ENCODE data around the gene SLC34A3.

Gene SLC34A3

DNA sequence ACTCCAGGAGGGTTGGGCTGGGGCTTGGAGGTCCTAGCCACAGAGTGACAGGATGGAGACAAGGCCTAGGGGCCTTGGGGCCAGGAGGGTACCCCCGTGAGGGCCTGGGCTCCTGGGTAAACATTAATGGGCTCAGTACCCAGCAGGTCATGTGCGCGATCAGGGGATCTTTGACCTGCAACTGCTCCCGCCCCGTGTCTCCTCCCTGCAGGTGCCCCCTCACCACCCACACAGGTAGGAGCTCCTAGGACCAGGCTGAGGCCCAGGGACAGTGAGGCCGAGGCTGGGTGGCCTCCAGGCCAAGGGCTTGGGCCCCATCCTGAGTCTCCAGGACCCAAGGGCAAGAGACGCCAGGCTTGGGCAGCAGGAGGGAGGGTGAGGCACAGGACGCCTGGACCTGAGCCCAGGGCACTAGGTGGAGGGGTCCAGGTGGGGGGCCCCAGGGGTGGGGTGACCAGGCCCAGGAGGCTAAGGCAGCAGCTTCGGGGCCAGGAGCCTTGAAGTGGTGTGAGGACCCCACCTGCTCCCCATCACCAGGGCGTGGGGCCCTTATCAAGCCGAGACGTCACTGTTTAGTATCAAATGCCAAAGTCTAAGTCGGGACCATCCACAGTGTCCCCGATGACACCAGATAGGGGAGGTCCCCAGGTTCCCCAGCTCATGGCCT is at the start of gene SLC34A3:
TSS of gene SLC34A3 (plus strand) at position 197 of the 667 bp plus-strand sequence. CDS start 802 bp downstream, outside the sequence.
- DNase-seq, result no peak

DNA sequence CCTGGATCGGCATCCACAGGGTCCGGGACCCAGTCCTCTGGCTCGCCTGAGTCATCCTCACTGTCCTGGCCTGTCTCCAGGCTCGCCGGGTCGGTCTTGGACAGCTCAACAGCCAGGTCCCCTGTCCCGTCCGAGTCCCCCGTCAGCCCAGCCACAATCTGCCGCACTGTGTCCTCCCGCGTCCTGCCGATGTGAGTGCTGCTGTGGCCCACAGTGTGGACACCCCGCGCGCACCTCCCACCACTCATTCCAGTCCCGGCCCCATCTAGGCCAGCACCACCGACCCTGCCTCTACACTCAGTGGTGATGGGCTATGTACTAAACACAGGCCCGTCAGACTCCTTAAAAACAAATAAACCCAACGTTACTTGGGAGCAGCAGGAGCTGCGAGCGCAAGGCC is 49.0 kb upstream of the SLC34A3 start:
- no peak for DNase-seq

DNA sequence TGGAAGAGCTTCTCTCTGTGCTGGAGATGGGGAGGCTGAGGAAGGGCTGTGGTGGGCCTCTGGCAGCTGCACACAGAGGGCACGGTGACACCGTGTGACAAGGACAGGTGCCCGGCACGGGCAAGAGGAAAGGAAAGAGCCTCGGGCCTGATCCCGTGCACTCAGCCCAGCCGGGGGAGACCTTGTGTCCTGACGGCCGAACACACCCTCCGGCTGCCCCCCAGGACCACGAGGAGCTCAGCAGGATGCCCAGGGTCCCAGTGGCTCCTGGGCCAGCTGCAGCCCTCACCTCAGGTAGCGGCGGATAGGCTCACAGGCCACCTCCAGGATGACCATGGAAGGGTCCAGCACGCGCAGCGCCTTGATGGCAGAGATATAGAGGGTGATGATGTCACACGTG is 47.9 kb upstream of the SLC34A3 start:
- no peak for DNase-seq

GRCh38 chr9:137183980-137184595 is 46.6 kb upstream of the SLC34A3 start:
- DNase-seq, result no peak

DNA sequence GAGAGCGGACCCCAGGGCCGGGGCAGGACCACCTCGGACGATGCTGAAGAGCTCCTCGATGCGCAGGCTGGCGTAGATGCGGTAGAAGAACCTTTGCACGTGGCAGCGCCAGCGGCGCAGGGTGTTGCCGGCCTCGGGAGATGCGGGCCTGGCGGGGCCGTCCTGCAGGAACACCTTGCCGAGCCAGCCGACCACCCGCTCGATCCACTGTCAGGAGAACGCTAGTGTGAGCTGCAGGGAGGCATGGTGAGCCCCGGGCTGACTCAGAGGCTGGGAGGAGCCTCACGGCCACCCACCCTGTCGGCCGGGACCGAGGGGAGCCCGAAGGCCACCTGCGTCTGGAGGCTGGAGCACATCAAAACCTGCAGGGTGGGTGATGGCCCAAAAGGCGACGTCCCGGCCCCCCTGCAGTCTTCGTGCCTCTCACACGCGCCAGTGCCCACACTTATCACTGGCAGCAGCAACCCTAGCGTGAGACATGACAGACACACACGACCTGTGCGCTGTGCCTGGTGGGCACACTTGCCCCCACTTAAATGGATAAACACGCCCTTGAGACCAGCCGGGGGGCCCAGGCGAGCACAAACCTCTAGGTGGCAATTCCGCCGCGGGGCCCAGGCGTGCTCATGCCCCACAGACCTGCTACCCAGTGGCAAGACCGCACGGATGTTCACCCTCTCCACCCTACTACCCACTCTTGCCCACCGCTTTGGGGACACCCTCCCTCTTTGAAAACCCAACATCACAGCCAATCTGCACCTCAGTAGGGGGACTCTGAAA is 45.6 kb upstream of the SLC34A3 start:
- no peak for DNase-seq

- DNase-seq, result no peak
Measured at GRCh38 chr9:137185921-137186320, 44.8 kb upstream of the SLC34A3 start.

DNA sequence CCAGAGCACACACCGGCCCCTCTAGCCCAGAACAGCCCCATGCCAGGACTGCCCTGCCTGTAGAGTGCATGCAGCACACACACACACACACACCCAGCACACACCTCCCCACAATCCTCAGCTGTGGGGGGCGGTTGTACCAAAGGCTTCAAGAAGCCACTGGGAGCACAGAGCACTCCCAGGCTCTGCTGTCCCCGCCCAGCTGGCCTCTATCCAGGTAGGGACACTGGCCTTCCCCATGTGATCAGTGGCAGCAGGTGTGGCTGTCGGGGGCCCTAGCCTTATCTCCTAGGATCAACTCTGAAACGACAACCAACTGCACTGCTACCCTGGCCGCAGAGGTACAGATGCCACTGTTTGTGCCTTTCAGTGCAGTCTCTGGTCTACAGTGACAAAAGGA is 44.3 kb upstream of the SLC34A3 start:
- DNase-seq, result no peak

- DNase-seq, result no peak
Measured at GRCh38 chr9:137187386-137187785, 43.3 kb upstream of the SLC34A3 start.

- DNase-seq, result no peak
Measured at GRCh38 chr9:137188086-137188489, 42.6 kb upstream of the SLC34A3 start.

GRCh38 chr9:137188490-137189296 is 42.0 kb upstream of the SLC34A3 start, which contains the start of the genes ANAPC2 and SSNA1:
ANAPC2 (minus strand) TSS chr9:137188560; CDS start chr9:137188532, 28 bp downstream.
SSNA1 (plus strand) TSS chr9:137188676; CDS start chr9:137188727, 51 bp downstream.
- peak; percentile 36 for DNase-seq

DNA sequence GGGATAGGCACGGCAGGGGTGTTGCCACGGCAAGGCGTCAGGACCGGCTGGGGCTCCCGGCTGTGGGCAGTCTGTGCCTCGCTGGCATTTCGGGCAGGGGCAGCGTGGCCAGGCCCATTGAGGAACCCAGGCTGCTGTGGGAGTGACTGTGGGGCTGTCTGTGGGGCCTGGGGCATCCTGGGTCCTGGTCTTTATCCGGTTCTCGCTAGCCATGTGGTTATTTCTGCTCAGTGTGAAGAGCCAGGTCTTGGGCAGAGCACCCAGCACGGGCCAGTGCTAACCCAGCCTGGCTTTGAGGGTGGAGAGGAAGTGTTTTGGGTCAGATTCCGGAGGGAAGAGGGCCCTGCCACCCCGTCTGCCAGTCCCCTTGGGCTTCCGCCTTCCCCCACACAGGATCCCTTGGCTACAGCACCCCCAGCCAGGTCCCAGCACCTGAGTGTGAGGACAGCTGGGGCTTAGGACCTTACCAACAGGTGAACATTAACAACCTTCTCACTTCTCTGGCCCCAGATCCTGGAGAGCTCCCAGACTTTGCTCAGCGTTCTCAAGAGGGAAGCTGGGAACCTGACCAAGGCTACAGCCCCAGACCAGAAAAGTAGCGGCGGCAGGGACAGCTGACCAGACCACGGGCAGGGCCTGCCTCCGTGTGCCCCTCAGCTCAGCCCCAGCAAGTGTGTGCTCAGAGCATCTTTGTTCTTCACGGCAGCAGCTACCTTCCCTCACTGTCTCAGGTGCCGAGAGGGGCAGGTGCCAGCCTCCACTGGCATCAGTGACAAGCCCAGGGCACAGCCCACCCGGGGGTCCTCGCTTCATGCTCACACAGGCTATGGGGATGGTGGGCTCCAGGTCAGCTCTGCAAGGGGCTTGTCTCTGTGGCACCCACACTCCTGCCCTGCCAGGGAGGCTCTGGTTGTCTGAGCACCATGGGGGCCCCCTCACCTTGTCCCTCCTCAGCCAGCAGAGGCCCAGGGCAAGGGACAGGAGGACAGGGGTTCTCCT is 41.1 kb upstream of the SLC34A3 start:
- DNase-seq, result no peak

DNA sequence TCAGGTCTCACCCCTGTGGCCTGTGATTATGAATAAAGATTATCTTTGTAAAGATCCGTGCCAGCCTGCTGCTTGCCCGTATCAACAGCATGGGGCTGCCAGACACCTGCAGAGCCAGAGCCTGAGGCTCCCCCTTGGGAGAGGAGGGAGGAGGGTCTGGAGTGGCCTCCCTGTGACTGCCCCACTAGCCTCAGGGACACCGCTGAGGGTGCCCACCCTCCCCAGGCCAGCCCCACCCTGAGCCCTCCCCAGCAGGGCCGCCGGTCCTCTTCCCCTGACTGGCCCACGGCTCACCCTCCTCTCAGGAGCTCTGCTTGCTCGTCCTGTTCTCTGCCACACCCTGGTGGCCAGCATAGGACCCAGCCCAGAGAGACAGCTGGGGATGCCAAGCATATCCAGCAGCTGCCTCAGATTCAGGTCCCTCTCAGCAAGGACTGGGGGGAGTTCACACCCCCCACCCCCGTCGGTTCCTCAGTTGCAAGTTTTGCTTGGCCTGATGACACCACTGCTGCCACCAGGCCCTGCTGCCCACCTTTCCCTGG is 40.3 kb upstream of the SLC34A3 start:
- DNase-seq, result no peak

DNA sequence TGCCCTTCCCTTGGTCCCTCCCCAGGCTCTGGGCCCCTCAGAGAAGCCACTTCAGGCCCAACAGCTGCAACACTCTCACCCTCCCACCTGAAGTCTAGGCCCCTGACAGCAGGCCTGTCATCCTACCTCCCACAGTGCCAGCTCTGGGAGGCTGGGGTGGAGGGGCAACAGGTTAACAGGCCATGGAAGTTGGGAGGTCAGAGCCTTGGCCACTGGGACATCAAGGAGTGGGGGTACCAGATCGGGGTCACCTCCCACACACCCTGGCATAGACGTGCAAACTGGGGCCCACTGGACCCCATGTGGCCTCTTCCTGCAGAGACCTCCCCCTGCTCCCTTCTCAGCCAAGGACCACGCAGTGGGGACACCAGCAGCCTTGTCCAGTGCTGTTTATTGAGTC is 39.5 kb upstream of the SLC34A3 start:
- DNase-seq, result no peak

GRCh38 chr9:137191691-137192447 is 38.8 kb upstream of the SLC34A3 start:
- no peak for DNase-seq

DNA sequence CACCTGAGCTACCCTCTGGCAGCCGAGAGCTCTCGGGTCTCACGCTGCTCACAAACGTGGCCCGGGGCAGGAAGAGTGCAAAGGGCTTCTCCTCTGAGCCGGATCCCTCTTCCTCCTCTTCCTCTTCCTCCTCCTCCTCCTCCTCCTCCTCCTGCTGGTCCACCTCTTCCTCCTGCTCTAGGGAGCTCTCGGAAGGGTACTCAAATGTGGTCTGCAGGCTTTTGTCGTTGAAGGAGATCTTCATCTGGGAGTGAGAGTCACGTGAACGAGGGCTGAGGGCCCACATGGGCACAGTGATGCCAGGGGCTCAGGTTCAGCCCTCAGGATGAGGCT is 38.3 kb upstream of the SLC34A3 start:
- DNase-seq, result no peak

GRCh38 chr9:137192859-137193258 is 37.8 kb upstream of the SLC34A3 start:
- DNase-seq, result no peak

- DNase-seq, result no peak
Measured at GRCh38 chr9:137193771-137194170, 36.9 kb upstream of the SLC34A3 start.

GRCh38 chr9:137194388-137194787 is 36.3 kb upstream of the SLC34A3 start:
- no peak for DNase-seq

GRCh38 chr9:137194909-137195308 is 35.8 kb upstream of the SLC34A3 start:
- no peak for DNase-seq

DNA sequence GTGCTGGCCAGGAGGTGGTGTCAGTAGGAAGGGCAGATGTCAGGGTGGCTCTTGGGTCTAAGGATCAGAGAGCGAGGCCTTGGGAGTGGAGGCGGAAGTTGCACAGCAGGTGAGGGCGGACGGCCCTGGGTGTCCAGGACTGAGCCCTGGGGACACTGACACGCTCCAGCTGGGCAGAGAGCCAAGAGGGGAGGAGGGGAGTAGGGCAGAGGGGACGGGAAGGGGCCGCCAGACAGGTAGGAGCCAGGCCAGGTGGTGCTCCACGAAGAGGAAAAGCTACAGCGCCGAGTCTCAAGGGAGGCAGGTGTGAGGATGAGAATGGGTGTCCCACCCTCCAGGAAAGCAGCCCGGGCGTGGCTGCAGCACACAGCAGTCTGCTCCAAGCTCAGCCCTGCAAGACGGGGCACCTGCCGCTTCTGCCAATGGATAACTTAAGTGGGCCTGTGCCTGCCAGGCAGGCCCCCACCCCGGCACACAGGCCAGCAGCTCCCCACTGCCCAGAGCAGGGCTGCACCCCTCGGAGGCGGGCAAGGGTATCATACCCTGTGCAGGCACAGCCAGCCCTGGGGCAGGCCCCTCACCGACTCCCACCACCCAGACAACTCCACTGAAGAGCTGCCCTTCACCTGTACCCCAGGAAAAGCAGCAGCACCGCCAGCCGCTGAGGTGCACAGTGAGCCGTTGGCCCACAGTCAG is 35.0 kb upstream of the SLC34A3 start:
- no peak for DNase-seq
